Measurements from ENCODE around the gene KRTAP10-12. TPM values are rescaled to one million over a fixed set of nuclear protein-coding genes. Genes with fewer than 3 reads are reported as not detected.

Gene KRTAP10-12
- total RNA-seq, 4 donors from 2014 or later = not detected

- DNase-seq (ENCODE audit: extremely low spot score) = no peak
- H3K4me3 ChIP-seq = no peak overlapping the region
- no peaks in the 10 kb centered on the region for H3K9me3 ChIP-seq
- H3K27ac ChIP-seq (replicated peaks in 1 of 4) = no peak overlapping the region
- intact Hi-C loops (cut with DNase I) = no loop called here
- no peak for TF ChIP-seq EP300 (IDR thresholded peaks at IDR 0.05)
- peaks cover 0 to 48% (median 26%) of the 10 kb centered on the region in 4 donors for H3K27me3 ChIP-seq
- H3K4me1 ChIP-seq = peaks cover 0 to 18% (median 13%) of the 10 kb centered on the region in 4 donors
- H3K36me3 ChIP-seq = no peaks in the 10 kb centered on the region
- 61% methylated on average over 8 of the region's 8 CpGs for WGBS
Observed at GRCh38 chr21:44714905-44715304, 17.9 kb downstream of the KRTAP10-12 start.

GRCh38 chr21:44716984-44717383, 20.0 kb downstream of the KRTAP10-12 start:
- Histone ChIP-seq H3K27ac (replicated peaks in 1 of 4) (no peak overlapping the region), H3K4me1 (peaks cover 0 to 2% (median 0%) of the 10 kb centered on the region in 4 donors), H3K9me3 (no peaks in the 10 kb centered on the region), H3K27me3 (peaks cover 0 to 46% (median 6%) of the 10 kb centered on the region in 4 donors), H3K4me3 (no peak overlapping the region), H3K36me3 (no peaks in the 10 kb centered on the region)
- no peak for TF ChIP-seq EP300 (IDR thresholded peaks at IDR 0.05)
- no peak for TF ChIP-seq CTCF (IDR thresholded peaks at IDR 0.05)
- intact Hi-C loops (cut with DNase I) = no loop called here
- DNase-seq (ENCODE audit: extremely low spot score) = no peak

GRCh38 chr21:44718093-44718492, 21.1 kb downstream of the KRTAP10-12 start:
- DNase-seq (ENCODE audit: extremely low spot score) = no peak
- Histone ChIP-seq H3K36me3 (no peaks in the 10 kb centered on the region), H3K27me3 (peaks cover 0 to 43% (median 3%) of the 10 kb centered on the region in 4 donors), H3K4me3 (no peak overlapping the region), H3K27ac (replicated peaks in 1 of 4) (no peak overlapping the region), H3K4me1 (peaks cover 0 to 2% (median under 1%) of the 10 kb centered on the region in 4 donors), H3K9me3 (no peaks in the 10 kb centered on the region)
- intact Hi-C loops (cut with DNase I) = no loop called here
- WGBS = 49% methylated on average over 2 of the region's 2 CpGs
- TF ChIP-seq POLR2A (IDR thresholded peaks at IDR 0.05; ENCODE audit: low read depth) (no peak), CTCF (IDR thresholded peaks at IDR 0.05) (no peak), POLR2AphosphoS5 (IDR thresholded peaks at IDR 0.05) (no peak), EP300 (IDR thresholded peaks at IDR 0.05) (no peak)

GRCh38 chr21:44718571-44718970, 21.6 kb downstream of the KRTAP10-12 start:
- Histone ChIP-seq H3K4me1 (peaks cover 0 to 7% (median 5%) of the 10 kb centered on the region in 4 donors), H3K9me3 (no peaks in the 10 kb centered on the region), H3K4me3 (no peak overlapping the region), H3K36me3 (no peaks in the 10 kb centered on the region), H3K27ac (replicated peaks in 1 of 4) (no peak overlapping the region), H3K27me3 (peaks cover 0 to 43% (median 7%) of the 10 kb centered on the region in 4 donors)
- WGBS = 65% methylated on average over 6 of the region's 6 CpGs
- DNase-seq (ENCODE audit: extremely low spot score) = no peak
- intact Hi-C loops (cut with DNase I) = no loop called here
- TF ChIP-seq CTCF (IDR thresholded peaks at IDR 0.05) (no peak), EP300 (IDR thresholded peaks at IDR 0.05) (no peak), POLR2AphosphoS5 (IDR thresholded peaks at IDR 0.05) (no peak), POLR2A (IDR thresholded peaks at IDR 0.05; ENCODE audit: low read depth) (no peak)

GRCh38 chr21:44720170-44720569, 23.2 kb downstream of the KRTAP10-12 start:
- Histone ChIP-seq H3K4me3 (no peak overlapping the region), H3K9me3 (no peaks in the 10 kb centered on the region), H3K36me3 (no peaks in the 10 kb centered on the region), H3K27ac (replicated peaks in 1 of 4) (no peak overlapping the region), H3K27me3 (peaks cover 0 to 50% (median 16%) of the 10 kb centered on the region in 4 donors), H3K4me1 (peaks cover 0 to 11% (median 8%) of the 10 kb centered on the region in 4 donors)
- intact Hi-C loops (cut with DNase I) = no loop called here
- 89% methylated on average over 2 of the region's 2 CpGs for WGBS
- DNase-seq (ENCODE audit: extremely low spot score) = no peak
- TF ChIP-seq POLR2AphosphoS5 (IDR thresholded peaks at IDR 0.05) (no peak), POLR2A (IDR thresholded peaks at IDR 0.05; ENCODE audit: low read depth) (no peak), CTCF (IDR thresholded peaks at IDR 0.05) (no peak), EP300 (IDR thresholded peaks at IDR 0.05) (no peak)
